HG03045 (cell line): ENCODE data around the gene MYO5B.

Source experiments
- ATAC-seq: cut with Tn5 transposase; IDR thresholded peaks from one replicate; pipeline ENCODE4 v1.9.1; 2021; ENCODE audit warnings: mild to moderate bottlenecking, moderate library complexity; ENCODE audit not compliant: unreplicated experiment

The MYO5B gene

DNA sequence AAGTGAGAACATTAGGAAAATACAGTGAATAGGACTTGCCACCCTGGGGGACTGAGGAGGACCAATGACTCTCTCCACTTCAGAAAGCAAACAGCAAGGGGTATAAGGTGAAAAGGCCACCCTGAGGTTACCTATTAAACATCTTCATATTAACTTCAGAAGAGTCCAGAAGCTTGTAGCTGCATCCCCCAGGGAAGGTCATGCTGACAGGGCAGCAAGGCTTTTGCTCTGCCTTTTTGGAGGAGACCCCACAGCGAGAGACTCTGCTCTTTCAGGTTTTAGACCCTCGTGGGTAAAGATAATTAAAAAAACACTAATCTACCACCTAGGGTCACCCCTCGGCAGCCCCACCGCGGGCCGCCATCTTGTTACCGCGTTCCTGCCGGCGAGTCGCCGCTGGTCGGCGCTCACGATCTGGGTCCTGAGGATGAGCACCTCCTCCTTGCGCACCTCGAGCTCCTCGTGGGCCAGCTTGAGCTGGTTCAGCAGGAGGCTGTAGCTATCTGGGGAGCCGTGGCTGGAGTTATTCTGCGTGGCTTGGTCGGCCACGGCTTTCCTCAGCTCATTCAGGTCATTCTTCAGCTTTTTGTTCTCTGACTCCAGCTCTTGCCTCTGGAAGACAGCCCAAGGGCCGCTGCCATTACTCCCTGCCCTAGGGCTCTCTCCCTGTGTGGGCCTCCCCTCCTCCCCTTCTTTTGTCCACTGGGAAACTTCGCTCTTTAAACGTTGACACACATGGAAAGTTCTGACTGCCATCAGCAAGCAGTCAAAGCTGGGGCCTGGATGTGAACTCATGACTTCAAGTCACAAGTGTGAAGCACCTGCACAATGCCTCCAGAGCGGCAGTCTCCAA is 331.0 kb downstream of the MYO5B start:
- ATAC-seq = no peak

DNA sequence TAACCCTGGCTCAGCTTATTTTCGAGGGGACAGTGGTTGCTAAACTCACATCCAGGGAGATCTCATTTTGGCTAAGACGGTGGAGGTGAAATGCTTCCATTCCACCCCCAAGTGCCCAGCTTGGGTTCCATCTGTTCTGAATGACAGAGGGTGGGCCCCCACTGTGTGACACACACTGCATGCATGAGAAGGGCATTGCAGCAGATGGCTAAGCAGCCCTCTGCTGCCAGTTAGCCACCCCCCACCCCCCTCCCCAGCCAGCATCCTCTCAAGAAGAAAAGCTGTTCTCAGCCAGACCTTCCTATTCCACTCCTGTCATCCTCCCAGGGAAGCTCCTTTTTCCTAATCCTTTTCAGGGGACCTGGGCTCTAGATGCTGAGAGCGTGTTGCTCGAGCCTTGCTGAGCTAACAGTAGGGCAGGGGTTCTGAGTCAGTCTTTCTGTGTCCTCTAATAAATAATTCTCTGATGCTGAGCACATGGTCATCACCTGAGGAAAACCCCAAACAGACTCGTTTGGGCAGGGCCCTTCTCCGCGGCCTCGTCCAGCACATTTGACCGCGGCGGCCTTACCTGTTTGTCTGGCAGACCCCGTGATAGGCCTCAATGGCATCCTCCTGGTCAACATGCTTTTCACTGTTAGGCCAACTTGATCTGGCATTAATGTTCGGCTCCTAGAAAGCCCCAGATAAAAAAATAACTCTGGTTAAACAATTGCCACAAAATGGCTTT is 332.1 kb downstream of the MYO5B start:
- no peak for ATAC-seq

DNA sequence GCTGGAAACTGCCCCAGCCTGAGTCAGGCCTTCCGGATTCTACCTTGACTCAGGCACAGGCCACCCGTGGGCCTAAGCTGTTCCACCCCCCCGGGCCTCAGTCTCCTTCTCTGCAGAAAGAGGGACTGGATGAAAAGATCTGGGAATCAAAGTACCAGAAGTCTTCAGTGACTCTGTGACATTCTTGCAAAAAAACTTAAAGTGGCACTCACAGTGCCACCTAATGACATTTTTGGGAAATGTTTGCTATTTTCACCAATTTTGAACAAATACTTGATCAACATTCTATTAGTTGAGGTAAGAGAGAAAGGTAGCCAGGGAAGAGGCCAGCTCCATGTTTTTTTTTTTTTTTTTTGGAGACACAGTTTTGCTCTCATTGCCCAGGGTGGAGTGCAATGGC is 333.3 kb downstream of the MYO5B start:
- no peak for ATAC-seq

DNA sequence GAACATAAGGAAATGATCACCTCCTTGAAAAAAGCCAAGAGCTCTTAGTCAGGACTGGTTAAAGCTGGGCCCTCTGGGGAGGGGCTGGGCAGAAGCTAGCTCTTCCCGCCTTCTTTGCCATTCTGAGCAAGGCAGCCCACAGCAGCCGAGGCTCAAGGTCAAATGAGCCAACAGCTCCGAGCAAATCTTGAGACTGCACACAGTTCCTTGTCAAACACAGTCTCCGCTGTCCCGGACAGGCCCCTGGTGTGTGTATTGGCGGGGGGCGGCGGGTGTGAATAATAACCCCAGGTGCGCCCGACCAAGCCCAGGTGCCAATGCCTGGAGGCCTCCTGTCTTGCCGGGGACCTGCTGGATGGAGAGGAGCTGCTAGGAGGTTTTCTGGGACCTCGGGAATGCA is 335.2 kb downstream of the MYO5B start:
- no peak for ATAC-seq

DNA sequence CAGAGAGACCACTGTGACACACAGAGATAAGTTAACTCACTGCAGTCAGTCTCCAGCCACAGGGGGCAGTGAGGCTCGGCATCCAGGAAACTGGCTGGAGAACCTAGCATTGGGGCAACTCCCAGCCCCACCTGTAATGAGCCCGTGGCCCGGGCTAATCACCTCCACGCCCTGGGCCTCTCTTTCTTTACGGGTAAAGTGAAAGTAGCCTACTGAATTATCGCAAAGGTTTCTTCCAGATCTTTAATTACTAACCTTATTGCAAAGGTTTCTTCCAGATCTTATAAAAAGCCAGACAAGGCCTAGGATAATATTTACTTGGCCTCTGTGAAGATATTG is 336.0 kb downstream of the MYO5B start:
- no peak for ATAC-seq

DNA sequence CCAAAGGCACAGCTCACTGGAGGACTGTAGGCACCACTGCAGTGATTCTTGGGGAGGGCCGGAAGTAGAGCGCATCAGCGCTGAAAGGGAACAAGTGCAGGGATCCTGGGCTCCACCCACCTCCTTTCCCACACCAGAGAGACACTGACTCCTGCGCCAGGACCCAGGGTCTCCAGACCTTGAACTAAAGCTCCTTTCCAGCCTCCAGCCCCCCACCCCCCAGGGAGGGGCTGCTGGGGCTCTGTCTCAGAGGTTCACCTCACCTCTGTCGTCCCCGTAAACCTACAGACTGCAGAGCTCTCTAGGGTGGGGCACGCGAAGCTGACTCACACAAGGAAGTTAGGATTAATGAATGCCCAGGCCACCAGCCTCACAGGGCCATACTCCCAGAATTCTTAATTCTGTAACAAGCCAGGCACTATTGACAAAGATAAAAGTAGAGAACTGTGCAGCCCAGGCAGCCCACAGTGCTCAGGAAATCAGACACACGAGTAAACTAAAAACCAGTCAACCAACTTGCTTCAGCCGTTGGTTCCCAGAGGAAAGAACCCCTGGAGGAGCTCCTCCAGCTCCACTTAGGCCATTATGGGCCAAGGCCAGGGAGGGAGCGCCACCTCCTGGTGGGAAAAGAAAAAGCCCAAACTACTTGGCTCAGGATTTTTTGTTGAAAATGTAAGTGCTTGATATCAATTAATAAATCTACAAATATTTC is 336.5 kb downstream of the MYO5B start:
- ATAC-seq = no peak

DNA sequence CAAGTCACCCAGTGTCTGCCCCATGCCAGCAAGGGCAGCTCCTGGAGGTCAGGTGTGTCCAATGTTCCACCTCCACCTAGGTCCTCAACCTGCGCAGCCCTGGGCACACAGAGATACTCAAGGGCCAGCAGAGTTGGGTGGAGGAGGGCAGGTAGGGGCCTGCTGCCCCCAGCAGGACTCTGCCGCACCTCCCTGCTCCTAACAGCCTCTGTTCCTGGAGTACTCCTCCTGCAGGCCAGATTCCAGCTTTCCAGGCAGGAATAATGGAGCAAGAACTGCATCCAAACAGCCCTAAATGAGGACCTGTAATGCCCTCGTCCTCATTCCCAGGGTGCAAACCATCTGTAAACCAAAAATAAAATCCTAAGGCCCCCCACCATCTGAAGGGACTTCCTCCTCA is 337.2 kb downstream of the MYO5B start:
- ATAC-seq = no peak

DNA sequence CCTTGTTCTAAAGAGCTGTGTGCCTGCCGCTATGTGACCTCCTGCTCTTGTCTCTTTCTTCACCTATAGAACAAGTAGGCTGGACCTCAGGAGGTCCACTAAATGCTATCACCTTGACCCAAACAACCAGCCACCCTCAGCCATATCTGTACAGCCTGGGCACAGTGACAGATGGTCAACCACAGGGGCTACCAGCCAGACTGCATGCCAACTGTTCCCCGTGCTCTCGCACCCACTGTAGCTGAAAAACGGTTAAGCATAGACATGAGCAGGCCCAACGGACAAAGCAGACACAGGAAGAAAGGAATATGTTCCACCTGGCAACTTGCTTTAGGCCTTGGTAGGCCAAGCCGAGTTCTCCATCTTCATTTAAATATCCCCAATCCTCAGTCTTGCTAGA is 338.5 kb downstream of the MYO5B start:
- ATAC-seq = no peak

DNA sequence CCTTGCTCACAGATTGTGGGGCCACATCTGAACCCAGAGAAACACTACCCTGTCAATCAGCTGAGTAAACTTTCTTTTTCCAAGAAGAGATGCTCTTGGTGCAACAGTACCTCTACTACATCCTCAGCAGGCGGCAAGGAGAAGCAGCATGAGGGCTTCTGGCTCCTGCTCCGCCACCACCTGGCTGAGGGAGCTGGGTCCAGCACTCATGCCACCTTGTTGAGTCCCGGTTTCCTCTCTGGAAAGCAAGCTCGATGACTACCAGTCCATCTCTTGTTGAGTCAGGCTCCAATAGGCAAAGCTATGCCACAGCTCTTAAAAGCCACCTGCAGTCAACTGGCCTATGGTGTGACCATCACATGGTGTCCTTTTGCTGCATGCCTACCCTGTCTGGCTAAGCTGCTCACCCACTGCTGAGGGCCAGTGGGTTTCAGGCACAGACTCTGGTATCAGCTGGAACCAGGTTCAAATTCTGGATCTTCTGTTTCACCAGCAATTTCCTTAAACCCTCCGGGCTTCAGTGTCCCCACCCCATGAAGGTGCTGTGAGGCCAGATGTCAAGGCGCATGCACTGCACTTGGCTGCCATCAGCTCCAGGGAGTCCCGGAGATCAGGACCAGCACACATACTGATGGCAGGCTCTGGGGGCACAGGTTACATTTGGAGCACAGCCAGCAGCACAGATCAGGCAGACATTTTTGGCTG is 339.1 kb downstream of the MYO5B start:
- no peak for ATAC-seq

DNA sequence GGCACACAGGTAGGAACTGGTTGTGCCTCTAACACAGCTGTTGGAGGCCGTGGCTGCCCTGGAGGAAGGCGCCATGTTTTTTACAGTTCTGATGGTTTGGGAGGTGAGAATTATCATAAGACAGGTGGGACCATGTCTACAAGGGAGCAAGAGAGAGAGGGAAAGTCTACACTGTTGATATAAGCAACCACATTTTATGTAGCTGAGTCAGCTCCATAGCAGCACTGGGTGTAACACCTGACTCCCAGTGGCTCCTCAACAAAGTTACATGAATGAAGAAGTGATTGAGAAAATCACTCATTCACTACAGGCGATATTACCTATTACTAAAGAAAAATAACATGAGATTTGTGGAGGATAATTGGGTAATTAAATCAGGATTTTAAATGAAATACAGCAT is 340.3 kb downstream of the MYO5B start:
- ATAC-seq = no peak

DNA sequence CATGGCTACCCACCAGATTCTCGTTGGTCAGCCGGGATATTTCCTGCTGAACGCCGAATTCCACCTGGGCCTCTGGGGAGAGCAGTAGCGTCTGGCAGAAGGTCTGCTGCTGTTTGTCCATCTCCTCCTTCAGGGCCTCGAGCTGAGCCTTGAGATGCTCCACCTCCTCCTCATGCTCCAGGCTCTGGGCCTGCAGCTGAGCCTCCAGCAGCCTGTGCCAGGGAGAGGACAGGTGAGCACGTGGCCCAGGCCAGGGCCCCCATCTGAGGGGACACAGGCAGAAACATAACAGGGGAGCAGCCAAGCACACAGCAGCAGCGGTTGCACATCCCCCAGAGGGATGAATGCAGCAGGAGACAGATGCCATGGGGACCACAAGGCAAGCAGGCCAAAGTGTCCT is 341.5 kb downstream of the MYO5B start:
- no peak for ATAC-seq

DNA sequence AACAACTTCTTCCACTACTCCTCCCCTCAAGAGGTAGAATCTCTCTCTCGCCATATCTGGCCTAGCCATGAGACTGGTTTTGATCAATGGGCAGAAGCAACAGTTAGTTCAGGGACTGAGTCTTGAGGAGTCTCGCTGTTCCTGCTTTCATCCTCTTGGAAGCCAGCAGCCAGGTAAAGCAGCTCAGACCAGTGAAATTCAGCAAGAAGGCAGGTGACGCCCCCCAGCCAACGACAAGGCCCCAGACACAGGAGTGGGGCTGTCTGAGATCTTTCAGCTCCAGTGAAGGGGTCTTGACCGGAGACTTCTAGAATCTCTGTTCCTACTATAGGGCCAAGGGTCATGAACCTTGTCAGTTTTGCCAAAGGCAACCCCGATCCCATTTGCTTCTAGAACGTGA is 341.9 kb downstream of the MYO5B start:
- no peak for ATAC-seq

DNA sequence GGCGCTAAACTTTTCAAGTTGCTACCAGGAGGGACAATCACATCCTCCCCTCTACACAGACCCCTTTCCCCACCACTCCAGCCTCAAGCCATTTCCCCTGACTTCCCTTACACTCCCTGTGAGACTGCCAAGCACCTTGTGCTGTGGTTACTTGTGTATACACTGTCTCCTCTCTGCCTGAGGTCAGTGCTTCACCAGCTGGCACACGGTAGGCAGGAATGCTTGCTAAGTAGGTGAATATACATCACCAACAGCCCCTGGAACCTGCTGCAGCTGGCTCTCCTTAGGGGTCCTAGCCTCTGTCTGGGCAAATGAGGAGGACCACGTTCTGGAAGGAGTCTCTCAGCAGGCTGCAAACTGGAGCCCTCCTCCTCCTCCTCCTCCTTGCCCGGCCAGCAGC is 343.3 kb downstream of the MYO5B start:
- ATAC-seq = no peak

DNA sequence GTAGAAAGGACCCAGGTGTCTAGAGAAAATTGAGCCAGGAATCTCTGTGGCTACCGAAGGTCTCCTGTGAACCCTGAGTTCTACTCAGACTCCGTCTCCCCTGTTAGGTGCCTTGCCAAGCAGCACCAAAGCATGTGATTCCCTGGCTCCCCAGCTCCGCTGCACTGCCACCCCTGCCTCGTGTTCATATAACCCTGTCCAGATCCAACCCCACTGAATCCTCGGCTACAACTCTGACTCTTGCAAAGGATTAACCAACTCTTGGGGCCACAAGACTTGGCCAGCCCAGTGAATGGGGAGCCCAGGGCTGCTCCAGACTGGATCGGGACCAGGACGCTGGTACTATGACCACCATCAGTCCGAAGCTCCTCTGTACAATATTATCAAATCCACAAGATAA is 344.3 kb downstream of the MYO5B start:
- no peak for ATAC-seq

DNA sequence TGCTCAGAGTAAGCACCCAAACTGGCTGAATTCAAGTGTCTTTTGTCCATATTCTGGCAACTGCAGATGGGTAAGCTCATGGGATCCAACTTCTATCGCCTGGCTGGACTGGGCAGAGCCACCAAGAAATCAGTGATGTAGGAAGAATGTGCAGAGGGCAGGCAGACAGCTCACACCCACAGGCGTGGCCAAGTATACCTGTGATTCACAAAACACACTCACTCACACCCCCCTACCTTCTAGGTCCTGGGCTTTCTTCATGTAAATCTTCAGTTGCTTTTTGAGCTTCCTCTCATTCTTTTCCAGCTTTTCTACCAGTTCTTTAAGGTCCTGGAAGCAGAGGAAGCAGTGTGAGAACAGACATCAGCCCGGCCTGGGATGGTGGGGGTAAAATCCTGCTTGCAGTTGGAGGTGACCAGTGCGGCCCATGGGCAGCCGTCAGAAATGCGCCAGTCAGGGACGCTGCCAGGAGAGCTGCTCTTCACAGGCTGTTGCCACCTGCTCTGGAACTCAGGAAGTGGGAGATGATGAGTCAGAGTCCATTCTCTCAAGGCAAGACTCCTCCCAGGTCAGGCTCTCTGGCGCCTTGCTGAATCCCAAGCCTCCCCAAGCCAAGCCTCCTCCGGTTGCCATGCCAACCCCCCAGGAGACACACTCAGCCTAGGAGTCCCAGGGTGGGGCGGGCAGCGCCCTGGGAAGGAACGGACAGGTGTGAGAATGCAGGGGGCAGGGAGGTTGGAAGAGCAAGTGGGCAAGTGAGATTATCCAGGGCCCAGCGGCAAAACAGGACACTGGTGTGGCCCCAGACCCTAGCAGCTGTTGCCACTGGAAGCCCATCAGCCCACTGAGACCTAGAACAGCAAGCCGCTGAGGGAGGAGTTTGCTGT is 345.4 kb downstream of the MYO5B start:
- no peak for ATAC-seq

DNA sequence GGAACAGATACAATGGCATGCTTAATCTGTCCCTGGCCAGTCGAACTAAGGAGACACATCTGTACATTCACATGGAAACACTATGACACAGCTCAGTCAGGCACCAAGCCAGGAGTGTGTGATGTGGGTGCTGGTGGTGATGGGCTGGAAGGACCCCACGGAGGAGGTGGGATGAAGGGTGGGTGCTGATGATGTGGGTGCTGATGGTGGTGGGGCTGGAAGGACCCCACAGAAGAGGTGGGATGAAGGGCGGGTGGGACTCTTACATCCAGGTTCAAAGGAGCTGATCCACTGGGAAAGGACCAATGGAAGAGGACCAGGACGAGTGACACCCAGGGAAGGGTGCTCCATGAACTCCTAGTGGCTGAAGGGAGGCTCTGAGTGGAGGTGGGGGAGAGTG is 346.8 kb downstream of the MYO5B start:
- ATAC-seq = no peak

DNA sequence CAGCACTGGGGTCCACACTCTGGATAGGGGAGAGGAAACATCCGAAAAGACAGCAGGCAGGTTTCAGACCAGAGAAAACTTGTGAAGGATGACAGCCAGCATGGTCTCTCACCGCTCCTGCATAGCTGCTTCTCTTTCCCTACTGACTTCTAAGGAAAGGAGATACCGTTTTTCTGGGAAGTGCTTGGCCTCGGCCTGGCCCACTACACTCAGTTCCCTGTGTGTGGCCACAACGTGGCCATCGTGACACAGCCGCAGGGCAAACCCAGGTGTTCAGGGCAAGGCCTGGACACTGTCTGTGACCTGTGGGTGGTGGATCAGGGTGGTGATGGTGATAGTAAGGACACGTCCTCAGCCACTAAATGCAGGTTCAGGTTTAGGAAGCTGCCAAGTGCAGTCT is 347.4 kb downstream of the MYO5B start:
- ATAC-seq = no peak

DNA sequence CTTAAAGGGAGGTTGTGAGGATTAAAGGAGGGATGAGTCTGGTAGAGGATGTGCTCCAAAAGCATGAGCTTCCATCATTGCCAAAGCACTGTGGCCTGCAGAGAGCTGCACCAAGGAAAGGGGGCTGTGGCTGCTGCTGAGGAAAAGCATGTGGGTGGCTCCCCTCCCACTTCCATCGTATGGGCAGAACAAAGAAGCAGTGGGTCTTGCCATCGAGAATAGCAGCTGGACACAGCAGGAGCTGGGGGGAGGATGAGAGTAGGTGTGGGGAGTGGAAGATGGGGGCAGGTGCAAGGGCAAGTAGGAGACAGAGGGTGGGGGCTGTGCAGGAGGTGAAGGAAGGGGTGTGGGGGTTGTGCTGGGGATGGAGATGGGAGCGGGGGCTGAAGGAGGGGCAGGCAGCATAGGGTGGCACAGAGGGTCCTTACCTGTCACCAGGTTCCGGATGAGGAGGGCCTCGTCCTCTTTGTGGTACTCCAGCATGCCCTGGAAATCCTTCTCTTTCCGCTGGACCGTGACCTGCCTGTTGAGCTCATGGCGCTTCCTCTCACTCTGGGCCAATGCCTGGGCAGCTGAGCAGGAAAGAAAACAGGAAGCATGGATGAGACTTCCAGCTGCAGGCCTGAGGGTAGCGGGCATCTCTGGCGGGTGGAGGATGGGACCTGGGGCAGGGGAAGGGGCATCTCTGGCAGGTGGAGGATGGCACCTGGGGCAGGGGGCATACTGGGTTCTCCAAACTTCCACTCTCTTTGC is 348.1 kb downstream of the MYO5B start:
- ATAC-seq = no peak

DNA sequence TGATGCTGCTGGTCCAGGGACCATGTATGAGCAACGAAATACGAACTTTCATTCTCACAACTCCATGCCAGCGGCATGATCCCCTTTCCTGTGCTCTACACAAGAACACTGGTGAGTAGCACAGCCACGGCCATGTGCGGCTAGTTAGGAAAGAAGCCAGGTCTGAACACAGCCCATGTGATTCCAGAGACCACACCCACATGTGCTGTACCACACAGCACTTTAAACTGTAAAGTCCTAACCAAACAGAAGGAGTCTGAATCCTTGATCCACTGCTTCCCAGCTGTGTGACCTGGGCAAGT is 348.6 kb downstream of the MYO5B start:
- ATAC-seq = no peak
